ENCODE measurements around the gene SLC6A7.

GRCh38 chr5:150239794-150240122 is 49.9 kb downstream of the SLC6A7 start:
- TF ChIP-seq POLR2AphosphoS5 (IDR thresholded peaks at IDR 0.05; ENCODE audit: low read depth, low read length) = no peak
- no peak for TF ChIP-seq POLR2A (IDR thresholded peaks at IDR 0.05; ENCODE audit: low read depth, low read length)
- no peak for TF ChIP-seq TAF1 (IDR thresholded peaks at IDR 0.05; ENCODE audit: low read depth, low read length)
- TF ChIP-seq PAX5 (IDR thresholded peaks at IDR 0.05; ENCODE audit: insufficient read depth, low read length, severe bottlenecking) = no peak
